Aorta (tissue), 5 donors: ENCODE results near the gene ARHGAP25. TPM values are rescaled to one million over a fixed set of nuclear protein-coding genes. Genes with fewer than 3 reads are reported as not detected.

ENCODE experiments used
- ATAC-seq: fragments of 200-7000 bp; cut with Tn5 transposase; one replicate; pipeline ENCODE4 v1.9.1; 2022; ENCODE audit warnings: moderate library complexity; ENCODE audit not compliant: low FRiP score
- DNase-seq, 2 donors: peaks; one replicate each; pipeline ENCODE4 v3.0.0-alpha.2; 2020
- H3K27ac ChIP-seq, 2 donors: one replicate each; pipeline ENCODE4 v1.5.1; 2013; ENCODE audit warnings: low read length in 2 of 2, mild to moderate bottlenecking in 2 of 2, moderate library complexity in 2 of 2, control low read depth in 1 of 2, inconsistent platforms in 1 of 2, low read depth in 1 of 2
- H3K27me3 ChIP-seq, 2 donors: one replicate each; pipeline ENCODE4 v1.6.1; 2013; ENCODE audit warnings: control low read depth in 1 of 2, low read length in 1 of 2, mild to moderate bottlenecking in 1 of 2, moderate library complexity in 1 of 2; ENCODE audit not compliant: insufficient read depth in 2 of 2, control insufficient read depth in 1 of 2
- H3K36me3 ChIP-seq, 2 donors: one replicate each; pipeline ENCODE4 v1.6.1; 2013; ENCODE audit warnings: control low read depth in 1 of 2, low read length in 1 of 2, mild to moderate bottlenecking in 1 of 2; ENCODE audit not compliant: insufficient read depth in 2 of 2, control insufficient read depth in 1 of 2
- H3K4me1 ChIP-seq, 2 donors: one replicate each; pipeline ENCODE4 v1.6.1; 2013; ENCODE audit warnings: low read length in 2 of 2, control low read depth in 1 of 2, mild to moderate bottlenecking in 1 of 2, moderate library complexity in 1 of 2; ENCODE audit not compliant: insufficient read depth in 2 of 2, control insufficient read depth in 1 of 2
- H3K4me3 ChIP-seq, 2 donors: one replicate each; pipeline ENCODE4 v1.5.1; 2013; ENCODE audit warnings: low read length in 2 of 2, control low read depth in 1 of 2, mild to moderate bottlenecking in 1 of 2
- H3K9me3 ChIP-seq: one replicate; pipeline ENCODE4 v1.6.1; 2013; ENCODE audit warnings: mild to moderate bottlenecking, low read length; ENCODE audit not compliant: control insufficient read depth
- WGBS, 2 donors: extraction: QIAGEN DNeasy Blood & Tissue Kit; methylation state at CpG; one replicate each; pipeline ENCODE4 v1.1.7; 2013; 5-methylcytosine and 5-hydroxymethylcytosine counted together
- intact Hi-C, 2 donors: fragments of 100-400 bp; cut with DNase I; formaldehyde crosslinking; loops; one replicate each; pipeline versions ENCODE4 v1.14.2 to v1.15.0; 2022
- polyA plus RNA-seq, 2 donors: library from polyadenylated mRNA; stranded (reverse); fragments of 200-250 nt; gene quantifications; one replicate each; pipeline ENCODE4 v1.2.3, GENCODE V29; 2013
- total RNA-seq, 2 donors: library from RNA; stranded (reverse); fragmentation: NEBNext Ultra II Directional; extraction: Animal tissue kit (Norgen Biotek cat#: 25700); gene quantifications; one replicate each; pipeline ENCODE4 v1.2.1, GENCODE V29; 2021
- donor health status: healthy with polysubstance abuse.
- donor health status: Bipolar disorder and iron deficiency.
- donor health status: DM: no; HTN: no; CAD: no.
- donor health status: DM: no; HTN: no; CAD: no.
- donor health status: DM: yes; HTN: yes; CAD: no.

The ARHGAP25 gene
- total and polyA plus RNA-seq, 4 donors, result 2.6 to 21.1 (median 6.4) TPM

GRCh38 chr2:68829749-68830148 is 95.1 kb downstream of the ARHGAP25 start:
- WGBS, 2 donors, result 38 to 58% methylated on average over 2 of the region's 2 CpGs
- DNase-seq (no peak), ATAC-seq (no peak)
- Histone ChIP-seq H3K27ac (peak overlapping the region; percentile 59 to 88), H3K9me3 (no peaks in the 10 kb centered on the region), H3K4me1 (peaks cover 6 to 7% of the 10 kb centered on the region in 2 donors), H3K4me3 (no peak overlapping the region), H3K36me3 (no peaks in the 10 kb centered on the region), H3K27me3 (no peaks in the 10 kb centered on the region)
- intact Hi-C loops, result loop anchor here (5.0 to 10.0 kb wide), 4 partner anchors 57 to 575 kb away; partner anchors contain the start of gene PPP3R1 (in 1 of the 2)

GRCh38 chr2:68831686-68832232 is 97.1 kb downstream of the ARHGAP25 start:
- DNase-seq (no peak), ATAC-seq (peak; percentile 47)
- Histone ChIP-seq H3K36me3 (no peaks in the 10 kb centered on the region), H3K27ac (peak overlapping the region; percentile 86 to 91), H3K4me1 (peaks cover 5 to 6% of the 10 kb centered on the region in 2 donors), H3K4me3 (no peak overlapping the region), H3K27me3 (no peaks in the 10 kb centered on the region), H3K9me3 (no peaks in the 10 kb centered on the region)
- WGBS, 2 donors, result 11 to 17% methylated on average over 3 of the region's 3 CpGs
- intact Hi-C loops, result loop anchor here (2.0 to 5.0 kb wide), 4 partner anchors 59 to 79 kb away; no protein-coding TSS in a partner anchor

GRCh38 chr2:68832233-68832869 is 97.7 kb downstream of the ARHGAP25 start:
- intact Hi-C loops, result loop anchor here (2.0 to 5.0 kb wide), 4 partner anchors 60 to 80 kb away; no protein-coding TSS in a partner anchor
- H3K4me1 ChIP-seq, result peaks cover 5 to 6% of the 10 kb centered on the region in 2 donors
- peak overlapping the region; percentile 86 to 91 for H3K27ac ChIP-seq
- H3K36me3 ChIP-seq, result no peaks in the 10 kb centered on the region
- DNase-seq (peak; percentile 85 to 90), ATAC-seq (peak; percentile 82)
- WGBS, 2 donors, result 19 to 29% methylated on average over 8 of the region's 8 CpGs
- no peaks in the 10 kb centered on the region for H3K9me3 ChIP-seq
- no peaks in the 10 kb centered on the region for H3K27me3 ChIP-seq
- no peak overlapping the region for H3K4me3 ChIP-seq

GRCh38 chr2:68833162-68833561 is 98.6 kb downstream of the ARHGAP25 start:
- ATAC-seq (no peak), DNase-seq (no peak)
- H3K27ac ChIP-seq, result peak overlapping the region in 1 of 2 donors; percentile 91
- H3K4me3 ChIP-seq, result no peak overlapping the region
- WGBS, 2 donors, result 97 to 98% methylated on average over 2 of the region's 2 CpGs
- no peaks in the 10 kb centered on the region for H3K9me3 ChIP-seq
- H3K27me3 ChIP-seq, result no peaks in the 10 kb centered on the region
- peaks cover 5 to 6% of the 10 kb centered on the region in 2 donors for H3K4me1 ChIP-seq
- H3K36me3 ChIP-seq, result no peaks in the 10 kb centered on the region
- intact Hi-C loops, result loop anchor here (2.0 to 5.0 kb wide), 4 partner anchors 61 to 81 kb away; no protein-coding TSS in a partner anchor

GRCh38 chr2:68834737-68835376 is 100.2 kb downstream of the ARHGAP25 start:
- H3K27ac ChIP-seq, result no peak overlapping the region
- ATAC-seq, result no peak

GRCh38 chr2:68835621-68836020 is 101.0 kb downstream of the ARHGAP25 start:
- ATAC-seq (no peak), DNase-seq (peak in 1 of 2 donors; percentile 61)
- intact Hi-C loops, result loop anchor here in 1 of 2 donors (5.0 kb wide), 1 partner anchor 72 kb away; no protein-coding TSS in a partner anchor
- Histone ChIP-seq H3K36me3 (no peaks in the 10 kb centered on the region), H3K4me3 (no peak overlapping the region), H3K27me3 (no peaks in the 10 kb centered on the region), H3K4me1 (peaks cover 0 to 2% of the 10 kb centered on the region in 2 donors), H3K9me3 (no peaks in the 10 kb centered on the region), H3K27ac (no peak overlapping the region)
- WGBS, 2 donors, result 86 to 90% methylated on average over 1 of the region's 1 CpG

More at GRCh38 chr2:68834737-68835376, 100.2 kb downstream of the ARHGAP25 start:
- intact Hi-C loops, result loop anchor here (5.0 kb wide), 3 partner anchors 63 to 83 kb away; no protein-coding TSS in a partner anchor
- Histone ChIP-seq H3K36me3 (no peaks in the 10 kb centered on the region), H3K4me1 (peaks cover 0 to 2% of the 10 kb centered on the region in 2 donors), H3K4me3 (no peak overlapping the region), H3K27me3 (no peaks in the 10 kb centered on the region), H3K9me3 (no peaks in the 10 kb centered on the region)
- WGBS, 2 donors, result 84 to 88% methylated on average over 6 of the region's 6 CpGs
- no peak for DNase-seq

- Histone ChIP-seq H3K27ac (no peak overlapping the region), H3K4me3 (no peak overlapping the region), H3K4me1 (no peaks in the 10 kb centered on the region), H3K27me3 (no peaks in the 10 kb centered on the region), H3K36me3 (no peaks in the 10 kb centered on the region), H3K9me3 (no peaks in the 10 kb centered on the region)
- DNase-seq (peak; percentile 81 to 89), ATAC-seq (peak; percentile 69)
- WGBS, 2 donors, result 82 to 86% methylated on average over 15 of the region's 15 CpGs
- intact Hi-C loops, result loop anchor here in 1 of 2 donors (5.0 kb wide), 1 partner anchor 70 kb away; no protein-coding TSS in a partner anchor
These were observed 102.7 kb downstream of the ARHGAP25 start for GRCh38 chr2:68837164-68837860.

- Histone ChIP-seq H3K27me3 (no peaks in the 10 kb centered on the region), H3K36me3 (no peaks in the 10 kb centered on the region), H3K27ac (no peak overlapping the region), H3K9me3 (no peaks in the 10 kb centered on the region), H3K4me3 (no peak overlapping the region), H3K4me1 (no peaks in the 10 kb centered on the region)
- intact Hi-C loops, result loop anchor here in 1 of 2 donors (5.0 kb wide), 1 partner anchor 69 kb away; no protein-coding TSS in a partner anchor
- WGBS, 2 donors, result 82 to 83% methylated on average over 3 of the region's 3 CpGs
- no peak for DNase-seq
- ATAC-seq, result no peak
These were observed 103.3 kb downstream of the ARHGAP25 start for GRCh38 chr2:68837861-68838341.
